Measurements from ENCODE around the gene ADGRE3.

Gene ADGRE3, protein sequence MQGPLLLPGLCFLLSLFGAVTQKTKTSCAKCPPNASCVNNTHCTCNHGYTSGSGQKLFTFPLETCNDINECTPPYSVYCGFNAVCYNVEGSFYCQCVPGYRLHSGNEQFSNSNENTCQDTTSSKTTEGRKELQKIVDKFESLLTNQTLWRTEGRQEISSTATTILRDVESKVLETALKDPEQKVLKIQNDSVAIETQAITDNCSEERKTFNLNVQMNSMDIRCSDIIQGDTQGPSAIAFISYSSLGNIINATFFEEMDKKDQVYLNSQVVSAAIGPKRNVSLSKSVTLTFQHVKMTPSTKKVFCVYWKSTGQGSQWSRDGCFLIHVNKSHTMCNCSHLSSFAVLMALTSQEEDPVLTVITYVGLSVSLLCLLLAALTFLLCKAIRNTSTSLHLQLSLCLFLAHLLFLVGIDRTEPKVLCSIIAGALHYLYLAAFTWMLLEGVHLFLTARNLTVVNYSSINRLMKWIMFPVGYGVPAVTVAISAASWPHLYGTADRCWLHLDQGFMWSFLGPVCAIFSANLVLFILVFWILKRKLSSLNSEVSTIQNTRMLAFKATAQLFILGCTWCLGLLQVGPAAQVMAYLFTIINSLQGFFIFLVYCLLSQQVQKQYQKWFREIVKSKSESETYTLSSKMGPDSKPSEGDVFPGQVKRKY

GRCh38 chr19:14674764-14675163 lies at the start of gene ADGRE3:
ADGRE3 (minus strand) TSS chr19:14674844; CDS start chr19:14674770, 74 bp downstream.
- no peak for DNase-seq

DNA sequence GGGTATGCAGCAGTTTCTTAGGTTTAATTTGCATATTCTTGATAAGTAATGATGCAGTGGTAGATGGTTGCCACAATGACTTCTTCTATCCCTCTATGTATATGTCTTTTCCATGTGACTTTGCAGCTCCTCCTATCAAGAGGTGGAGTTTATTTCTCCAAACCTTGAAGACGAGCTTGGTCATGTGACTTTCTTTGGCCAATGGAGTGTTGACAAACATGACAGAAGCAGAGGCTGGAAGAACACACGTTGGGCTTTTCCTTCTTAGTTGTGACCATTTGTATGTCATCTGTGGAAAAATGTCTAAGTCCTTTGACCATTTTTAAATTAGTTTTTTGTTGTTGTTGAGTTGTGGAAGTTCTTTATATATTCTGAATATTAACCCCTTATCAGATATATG lies 47.5 kb upstream of the ADGRE3 start:
- DNase-seq = no peak

GRCh38 chr19:14719162-14719561 lies 44.5 kb upstream of the ADGRE3 start:
- no peak for DNase-seq

DNA sequence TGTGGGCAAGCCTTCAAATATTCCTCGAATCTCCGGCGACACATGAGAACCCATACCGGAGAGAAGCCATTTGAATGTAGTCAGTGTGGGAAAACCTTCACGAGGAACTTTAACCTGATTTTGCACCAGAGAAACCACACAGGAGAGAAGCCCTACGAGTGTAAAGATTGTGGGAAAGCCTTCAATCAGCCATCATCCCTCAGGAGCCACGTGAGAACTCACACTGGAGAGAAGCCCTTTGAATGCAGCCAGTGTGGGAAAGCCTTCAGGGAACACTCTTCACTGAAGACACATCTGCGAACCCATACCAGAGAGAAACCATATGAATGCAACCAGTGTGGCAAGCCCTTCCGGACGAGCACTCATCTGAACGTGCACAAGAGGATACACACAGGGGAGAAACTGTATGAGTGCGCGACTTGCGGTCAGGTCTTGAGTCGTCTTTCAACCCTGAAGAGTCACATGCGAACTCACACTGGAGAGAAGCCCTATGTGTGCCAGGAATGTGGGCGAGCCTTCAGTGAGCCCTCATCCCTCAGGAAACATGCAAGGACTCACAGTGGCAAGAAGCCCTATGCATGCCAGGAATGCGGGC lies 44.0 kb upstream of the ADGRE3 start:
- DNase-seq = no peak

DNA sequence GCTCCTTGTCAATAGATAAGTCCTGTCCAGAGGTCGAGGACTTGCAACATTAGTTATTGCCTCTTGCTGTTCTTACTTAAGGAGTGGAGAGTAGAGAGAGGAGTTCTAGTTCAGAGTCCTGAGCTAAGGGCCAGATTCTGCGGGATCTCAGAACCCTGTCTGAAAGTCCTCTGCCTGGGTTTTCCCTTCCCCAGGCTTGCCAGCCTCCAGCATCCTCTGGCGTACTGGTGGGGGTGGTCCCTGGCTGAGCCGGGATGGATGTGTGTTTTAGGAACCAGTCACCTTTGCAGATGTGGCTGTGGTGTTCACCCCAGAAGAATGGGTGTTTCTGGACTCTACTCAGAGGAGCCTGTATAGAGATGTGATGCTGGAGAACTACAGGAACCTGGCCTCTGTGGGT lies 41.2 kb upstream of the ADGRE3 start:
- no peak for DNase-seq

DNA sequence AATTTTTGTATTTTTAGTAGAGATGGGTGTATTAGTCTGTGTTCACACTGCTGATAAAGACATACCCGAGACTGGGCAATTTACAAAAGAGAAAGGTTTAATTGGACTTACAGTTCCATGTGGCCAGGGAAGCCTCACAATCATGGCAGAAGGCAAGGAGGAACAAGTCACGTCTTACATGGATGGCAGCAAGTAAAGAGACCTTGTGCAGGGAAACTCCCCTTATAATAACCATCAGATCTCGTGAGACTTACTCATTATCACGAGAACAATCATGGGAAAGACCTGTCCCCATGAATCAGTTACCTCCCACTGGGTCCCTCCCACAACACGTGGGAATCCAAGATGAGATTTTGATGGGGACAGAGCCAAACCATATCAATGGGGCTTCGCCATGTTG lies 29.8 kb upstream of the ADGRE3 start:
- DNase-seq = no peak

DNA sequence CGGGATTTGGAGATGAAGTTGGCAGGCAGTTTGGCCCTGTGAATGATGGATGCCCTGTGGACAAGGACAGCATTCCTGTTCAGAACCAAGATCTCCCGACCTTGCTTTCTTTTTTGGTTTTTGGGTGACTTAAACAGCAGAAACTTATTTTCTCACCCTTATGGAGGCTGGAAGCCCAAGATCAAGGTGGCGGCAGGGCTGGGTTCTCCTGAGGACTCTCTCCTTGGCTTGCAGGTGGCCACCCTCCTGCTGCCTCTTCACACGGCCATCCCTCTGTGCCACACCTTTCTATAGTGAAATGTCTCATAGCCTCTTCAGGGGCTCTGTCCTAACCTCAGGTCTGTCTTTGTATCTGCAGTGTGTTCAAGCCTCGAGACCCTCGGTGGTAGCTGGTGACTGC lies 29.2 kb upstream of the ADGRE3 start:
- no peak for DNase-seq

DNA sequence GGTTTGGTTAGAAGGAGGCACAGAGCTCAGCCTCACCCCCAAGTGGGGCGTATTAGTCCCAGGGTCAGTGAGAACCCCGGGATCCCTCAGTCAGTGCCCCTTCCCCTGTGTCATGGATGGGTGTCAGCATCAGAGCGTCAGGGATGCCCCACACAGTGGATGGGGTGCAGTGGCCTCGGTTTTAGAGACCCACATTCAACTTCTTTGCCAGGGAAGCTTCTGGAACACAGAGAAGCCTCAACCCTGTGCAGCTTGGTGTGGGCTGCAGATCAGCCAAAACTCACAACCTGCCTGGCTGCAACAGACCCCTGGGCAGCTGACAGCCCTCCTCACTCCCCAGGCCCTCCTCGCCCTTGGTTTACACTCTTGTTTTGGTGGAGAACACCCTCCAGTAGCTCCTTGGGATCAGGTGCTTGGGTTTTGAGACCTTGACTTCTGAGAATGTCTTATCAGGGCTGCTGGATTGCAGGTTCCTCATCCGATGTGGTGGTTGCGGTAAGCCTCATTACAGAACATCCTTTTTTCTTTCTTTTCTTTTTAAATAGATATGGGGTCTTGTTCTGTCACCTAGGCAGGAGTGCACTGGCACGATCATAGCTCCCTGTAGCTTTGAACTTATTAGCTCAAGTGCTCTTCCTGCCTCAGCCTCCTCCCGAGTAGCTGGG lies 26.2 kb upstream of the ADGRE3 start:
- no peak for DNase-seq

DNA sequence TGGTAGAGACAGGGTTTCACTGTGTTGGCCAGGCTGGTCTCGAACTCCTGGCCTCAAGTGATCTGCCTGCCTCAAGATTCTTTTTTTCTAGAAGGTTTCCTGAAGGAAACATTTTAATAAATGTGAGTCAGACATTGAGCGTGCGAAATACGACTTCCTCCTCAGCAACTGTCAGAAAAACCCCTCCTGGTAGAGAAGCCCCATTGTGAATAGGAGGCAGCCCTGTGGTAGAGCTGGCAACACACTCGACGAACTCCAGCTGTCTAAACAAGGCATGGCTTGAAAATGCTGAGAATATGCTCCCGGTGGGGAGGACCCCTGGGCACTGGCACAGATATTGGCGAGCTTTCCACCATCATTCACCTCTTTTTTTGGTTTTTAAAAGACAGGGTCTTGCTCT lies 25.0 kb upstream of the ADGRE3 start:
- no peak for DNase-seq

GRCh38 chr19:14695471-14695870 lies 20.8 kb upstream of the ADGRE3 start:
- DNase-seq = no peak

- DNase-seq = no peak
Measured at GRCh38 chr19:14694641-14695266, 20.1 kb upstream of the ADGRE3 start.

DNA sequence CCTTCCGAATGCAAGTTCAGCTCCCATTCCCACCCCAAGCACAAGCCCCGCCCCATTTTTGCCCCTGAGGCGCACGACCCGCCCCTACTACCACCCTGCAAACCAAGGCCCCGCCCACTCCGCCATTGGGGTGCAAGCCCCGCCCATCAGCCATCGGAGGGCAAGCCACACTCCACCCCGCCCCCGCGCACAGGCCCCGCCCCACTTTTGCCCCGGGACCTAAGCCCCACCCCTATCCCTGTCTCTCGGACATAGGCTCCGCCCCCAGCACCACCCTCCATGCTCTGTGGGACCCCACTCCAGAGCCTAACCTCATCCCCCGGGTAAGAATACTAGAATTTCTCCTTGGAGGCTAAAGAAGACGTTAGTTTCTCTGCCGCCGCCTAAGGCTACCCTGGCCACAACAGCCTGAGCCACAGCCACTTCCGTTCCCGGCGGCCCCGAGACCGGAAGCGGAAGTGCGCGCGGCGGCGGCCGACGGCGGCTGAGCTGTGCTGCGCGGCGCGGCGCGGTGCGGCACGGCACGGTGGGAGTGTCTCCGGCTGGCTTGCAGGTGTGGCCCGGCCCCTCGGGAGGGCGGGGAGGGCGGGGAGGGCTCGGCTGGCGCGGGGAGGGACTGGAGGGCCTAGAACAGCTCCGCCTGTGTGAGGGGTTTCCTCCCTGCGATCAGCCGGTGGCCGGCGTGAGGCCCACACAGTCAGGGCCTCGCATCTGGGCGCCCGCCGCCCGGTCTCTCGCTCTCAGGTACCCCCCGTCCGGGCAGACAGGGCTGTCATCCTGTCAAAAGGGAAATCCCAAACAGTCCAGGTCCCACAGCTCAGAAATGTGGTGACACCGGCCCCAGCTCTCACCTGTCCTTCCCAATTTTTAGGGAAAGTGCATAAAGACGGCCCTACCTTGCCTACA lies 15.2 kb upstream of the ADGRE3 start, which contains the start of gene ZNF333:
TSS of gene ZNF333 (plus strand) at position 451 of the 906 bp plus-strand sequence. CDS start 3,444 bp downstream, outside the sequence.
- peak; percentile 94 for DNase-seq

DNA sequence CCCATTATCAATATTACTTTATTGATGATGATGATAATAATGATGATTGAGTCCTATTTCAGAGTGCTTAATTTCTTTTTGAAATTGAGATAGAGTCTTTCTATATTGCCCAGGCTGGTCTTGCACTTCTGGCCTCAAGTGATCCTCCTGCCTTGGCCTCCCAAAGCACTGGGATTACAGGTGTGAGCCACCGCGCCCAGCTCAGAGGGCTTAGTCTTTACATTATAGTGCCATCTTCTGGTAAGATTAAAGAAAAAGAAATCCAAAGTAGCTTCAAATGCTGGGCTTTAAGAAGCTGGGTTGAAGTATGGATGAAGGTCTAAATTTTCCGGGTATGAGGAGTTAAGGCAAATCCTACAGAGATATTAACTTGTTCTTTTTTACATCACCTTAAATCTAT lies 11.8 kb upstream of the ADGRE3 start:
- peak; percentile 8 for DNase-seq

- no peak for DNase-seq
Measured at GRCh38 chr19:14683439-14683838, 8.8 kb upstream of the ADGRE3 start.

DNA sequence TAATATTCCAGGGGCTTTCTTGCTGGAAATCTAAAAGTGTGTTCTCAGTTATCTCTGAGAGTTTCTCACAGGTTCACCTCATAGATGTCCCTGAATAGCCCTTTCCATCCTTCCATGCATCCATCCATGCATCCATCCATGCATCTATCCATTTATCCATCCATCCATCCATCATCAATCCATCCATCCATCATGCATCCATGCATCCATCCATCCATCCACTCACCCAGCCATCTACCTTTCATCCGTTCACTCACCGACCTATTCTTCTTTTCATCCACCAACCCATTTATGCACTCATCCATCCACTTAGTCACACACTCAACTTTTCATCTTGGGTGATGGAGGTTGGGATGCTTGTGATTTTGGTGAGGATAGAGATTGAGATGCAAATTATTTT lies 7.4 kb upstream of the ADGRE3 start:
- DNase-seq = no peak

- DNase-seq = no peak
Measured at GRCh38 chr19:14678199-14678598, 3.6 kb upstream of the ADGRE3 start.

- no peak for DNase-seq
Measured at GRCh38 chr19:14677464-14677863, 2.8 kb upstream of the ADGRE3 start.

DNA sequence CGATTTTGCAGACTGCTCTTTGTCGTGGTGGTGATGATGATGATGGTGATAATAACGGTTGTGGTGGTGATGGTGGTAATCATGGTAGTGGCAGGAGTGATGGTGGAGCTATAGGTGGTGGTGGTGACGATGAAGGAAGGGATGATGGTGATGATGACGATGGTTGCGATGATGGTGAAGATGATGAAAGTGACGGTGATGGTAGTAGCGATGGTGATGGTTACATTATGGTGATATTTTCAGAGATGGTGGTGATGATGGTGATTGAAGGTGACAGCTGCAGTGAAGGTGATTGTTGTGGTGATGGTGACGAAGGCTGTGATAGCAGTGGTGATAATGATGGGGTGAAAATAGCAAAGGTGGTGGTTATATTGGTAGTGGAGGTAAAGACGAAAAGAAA lies 2.1 kb upstream of the ADGRE3 start:
- DNase-seq = no peak

DNA sequence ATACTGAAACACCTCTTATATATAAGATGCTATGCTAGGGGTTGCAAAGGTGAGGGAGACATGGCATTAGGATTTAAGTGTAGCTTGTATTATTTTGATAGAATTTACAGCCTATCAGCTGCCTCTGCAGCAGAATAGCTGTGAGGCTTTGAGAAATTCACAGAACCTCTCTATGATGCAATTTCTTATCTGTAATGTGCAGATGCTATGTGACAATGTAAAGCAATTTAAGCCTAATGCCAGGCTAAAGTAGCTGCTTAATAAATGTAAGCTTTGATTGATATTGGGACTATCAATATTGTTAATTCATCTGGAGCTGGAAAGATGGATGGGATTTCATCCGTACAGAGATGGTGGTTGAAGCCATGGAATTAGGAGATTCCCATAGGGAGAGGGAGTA lies 1.6 kb downstream of the ADGRE3 start:
- DNase-seq = no peak

DNA sequence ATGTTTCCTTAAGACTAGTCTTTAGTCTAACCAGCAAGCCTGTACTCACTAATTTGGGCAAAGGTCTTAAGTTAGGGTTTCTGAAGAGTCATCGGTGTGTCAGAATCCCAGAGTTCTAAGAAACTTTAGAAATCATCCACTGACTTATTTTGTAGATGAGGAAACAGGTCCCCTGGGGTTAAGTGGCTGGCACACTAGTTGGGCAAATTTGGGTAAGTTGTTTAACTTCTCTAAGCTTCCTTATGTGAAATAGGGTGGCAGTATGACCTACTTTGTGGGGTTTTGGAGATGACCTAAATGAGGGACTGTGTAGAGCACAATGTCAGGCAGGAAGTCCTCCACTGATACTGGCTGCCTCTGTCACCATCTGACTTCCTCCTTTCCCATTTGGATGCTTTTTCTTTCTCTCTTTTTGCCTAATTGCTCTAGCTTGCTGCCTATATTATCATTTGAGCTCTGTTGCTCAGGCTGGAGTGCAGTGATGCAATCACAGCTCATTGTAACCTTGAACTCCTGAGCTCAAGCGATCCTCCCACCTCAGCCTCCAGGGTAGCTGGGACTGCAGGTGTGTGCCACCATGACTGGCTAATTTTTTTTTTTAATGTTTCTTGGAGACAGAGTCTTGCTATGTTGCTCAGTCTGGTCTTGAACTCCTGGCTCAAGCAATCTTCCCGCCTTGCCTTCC lies 2.3 kb downstream of the ADGRE3 start:
- DNase-seq = no peak

- DNase-seq = no peak
Measured at GRCh38 chr19:14670408-14670807, 4.2 kb downstream of the ADGRE3 start.
